Stomach (tissue), 9 donors: ENCODE measurements around the gene CCNJL. TPM values are rescaled to one million over a fixed set of nuclear protein-coding genes. Genes with fewer than 3 reads are reported as not detected.

Source experiments
- DNase-seq, 2 donors: peaks; one replicate each; pipeline versions ENCODE4 v3.0.0 to v3.0.0-alpha.2; 2013 to 2019
- H3K27ac ChIP-seq, 5 donors: fragments of 200-600 bp in 4 of 5; sonication (generic) in 4 of 5; one replicate each; pipeline ENCODE4 v1.5.1; 2013 to 2019; ENCODE audit warnings: mild to moderate bottlenecking in 1 of 5, moderate library complexity in 1 of 5
- H3K27me3 ChIP-seq, 3 donors: fragments of 200-600 bp; sonication (generic); one replicate each; pipeline ENCODE4 v1.5.1; 2017 to 2019; ENCODE audit warnings: mixed run types in 1 of 3
- H3K36me3 ChIP-seq, 4 donors: fragments of 200-600 bp; sonication (generic); 1 replicate in 3 of 4; 2 replicates in 1 of 4; pipeline ENCODE4 v1.5.1; 2016 to 2019
- H3K4me1 ChIP-seq, 4 donors: fragments of 200-600 bp; sonication (generic); one replicate each; pipeline ENCODE4 v1.5.1; 2016 to 2019
- H3K4me3 ChIP-seq, 4 donors: fragments of 200-600 bp; sonication (generic) in 3 of 4; one replicate each; pipeline ENCODE4 v1.5.1; 2016 to 2019; ENCODE audit warnings: mild to moderate bottlenecking in 1 of 4
- H3K9me3 ChIP-seq, 4 donors: fragments of 200-600 bp; sonication (generic); one replicate each; pipeline ENCODE4 v1.5.1; 2016 to 2019
- EP300 ChIP-seq: sonication (generic); formaldehyde crosslinking; IDR thresholded peaks from one replicate; pipeline ENCODE4 v1.6.1; 2017; ENCODE audit warnings: antibody characterized with exemption
- POLR2A ChIP-seq, 4 donors: fragments of 450-650 bp; IDR thresholded peaks; one replicate each; pipeline ENCODE4 v1.6.1; 2016; ENCODE audit warnings: antibody characterized with exemption in 4 of 4, control low read depth in 2 of 4, mild to moderate bottlenecking in 1 of 4, moderate library complexity in 1 of 4
- POLR2AphosphoS5 ChIP-seq, 3 donors: sonication (generic); formaldehyde crosslinking; IDR thresholded peaks; one replicate each; pipeline ENCODE4 v1.6.1; 2016; ENCODE audit warnings: antibody characterized with exemption in 3 of 3
- WGBS, 5 donors: extraction: QIAGEN DNeasy Blood & Tissue Kit in 3 of 5; methylation state at CpG; one replicate each; pipeline versions ENCODE4 v1.1.5 to v1.1.7; 2013 to 2018; 5-methylcytosine and 5-hydroxymethylcytosine counted together
- intact Hi-C: fragments of 100-400 bp; cut with DNase I; formaldehyde crosslinking; loops from one replicate; pipeline ENCODE4 v1.15.1; 2023; ENCODE audit warnings: low total_unique reads
- polyA plus RNA-seq, 3 donors: library from polyadenylated mRNA; stranded (reverse); fragments of 200-250 nt; gene quantifications; one replicate each; pipeline ENCODE4 v1.2.3, GENCODE V29; 2013
- total RNA-seq, 5 donors: library from RNA; depleted of rRNA; stranded (reverse); fragments of >200 nt; gene quantifications; one replicate each; pipeline versions ENCODE4 v1.1.0 to v1.2.3, GENCODE V29; 2014 to 2016
- TF ChIP-seq, protein P1 (sequence below), 7 experiments: fragments of 450-650 bp in 4 of 7; fragments of 200-600 bp in 3 of 7; sonication (generic) in 3 of 7; IDR thresholded peaks; one replicate each; pipeline ENCODE4 v1.5.1; 2016 to 2019; ENCODE audit warnings: antibody characterized with exemption in 7 of 7, control low read depth in 2 of 7, mild to moderate bottlenecking in 1 of 7
- donor health status: healthy with polysubstance abuse.
- donor health status: Bipolar disorder and iron deficiency.
- donor health status: healthy.

CCNJL gene
- total and polyA plus RNA-seq, 8 donors, result 1.4 to 104 (median 3.5) TPM

- TF ChIP-seq, protein P1, sequence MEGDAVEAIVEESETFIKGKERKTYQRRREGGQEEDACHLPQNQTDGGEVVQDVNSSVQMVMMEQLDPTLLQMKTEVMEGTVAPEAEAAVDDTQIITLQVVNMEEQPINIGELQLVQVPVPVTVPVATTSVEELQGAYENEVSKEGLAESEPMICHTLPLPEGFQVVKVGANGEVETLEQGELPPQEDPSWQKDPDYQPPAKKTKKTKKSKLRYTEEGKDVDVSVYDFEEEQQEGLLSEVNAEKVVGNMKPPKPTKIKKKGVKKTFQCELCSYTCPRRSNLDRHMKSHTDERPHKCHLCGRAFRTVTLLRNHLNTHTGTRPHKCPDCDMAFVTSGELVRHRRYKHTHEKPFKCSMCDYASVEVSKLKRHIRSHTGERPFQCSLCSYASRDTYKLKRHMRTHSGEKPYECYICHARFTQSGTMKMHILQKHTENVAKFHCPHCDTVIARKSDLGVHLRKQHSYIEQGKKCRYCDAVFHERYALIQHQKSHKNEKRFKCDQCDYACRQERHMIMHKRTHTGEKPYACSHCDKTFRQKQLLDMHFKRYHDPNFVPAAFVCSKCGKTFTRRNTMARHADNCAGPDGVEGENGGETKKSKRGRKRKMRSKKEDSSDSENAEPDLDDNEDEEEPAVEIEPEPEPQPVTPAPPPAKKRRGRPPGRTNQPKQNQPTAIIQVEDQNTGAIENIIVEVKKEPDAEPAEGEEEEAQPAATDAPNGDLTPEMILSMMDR (IDR thresholded peaks at IDR 0.05), result no peak
- Histone ChIP-seq H3K4me1 (peaks cover 4 to 11% (median 6%) of the 10 kb centered on the region in 4 donors), H3K27me3 (no peaks in the 10 kb centered on the region), H3K4me3 (no peak overlapping the region), H3K9me3 (no peaks in the 10 kb centered on the region), H3K36me3 (no peaks in the 10 kb centered on the region), H3K27ac (no peak overlapping the region)
- 64 to 94% (median 78%) methylated on average over 2 of the region's 2 CpGs for WGBS, 5 donors
- no peak for DNase-seq
- intact Hi-C loops, result no loop called here
These were observed 12.5 kb upstream of the CCNJL start for GRCh38 chr5:160324886-160325285.

GRCh38 chr5:160318409-160318808 lies 6.0 kb upstream of the CCNJL start:
- TF ChIP-seq POLR2A (IDR thresholded peaks at IDR 0.05) (no peak), POLR2AphosphoS5 (IDR thresholded peaks at IDR 0.05) (no peak), EP300 (no peak)
- TF ChIP-seq, protein P1 (IDR thresholded peaks at IDR 0.05), result no peak
- no peak for DNase-seq
- Histone ChIP-seq H3K27me3 (peaks cover 0 to 8% (median 0%) of the 10 kb centered on the region in 3 donors), H3K36me3 (no peaks in the 10 kb centered on the region), H3K27ac (peak overlapping the region in 1 of 5 donors; percentile 47), H3K9me3 (no peaks in the 10 kb centered on the region), H3K4me3 (no peak overlapping the region), H3K4me1 (peaks cover 0 to 27% (median under 1%) of the 10 kb centered on the region in 4 donors)
- intact Hi-C loops, result no loop called here
- WGBS, 5 donors, result 83 to 96% (median 90%) methylated on average over 4 of the region's 4 CpGs

- Histone ChIP-seq H3K9me3 (no peaks in the 10 kb centered on the region), H3K27ac (peak overlapping the region in 4 of 5 donors; percentile 3 to 47 (median 41)), H3K36me3 (no peaks in the 10 kb centered on the region), H3K27me3 (peaks cover 0 to 17% (median 2%) of the 10 kb centered on the region in 3 donors), H3K4me3 (no peak overlapping the region), H3K4me1 (peaks cover 5 to 35% (median 8%) of the 10 kb centered on the region in 4 donors)
- intact Hi-C loops, result no loop called here
- peak; percentile 38 to 43 for DNase-seq
- TF ChIP-seq POLR2AphosphoS5 (IDR thresholded peaks at IDR 0.05), result peak in 1 of 3 donors; percentile 5
- TF ChIP-seq, protein P1 (IDR thresholded peaks at IDR 0.05), result no peak
- TF ChIP-seq POLR2A (IDR thresholded peaks at IDR 0.05), result no peak
- no peak for TF ChIP-seq EP300
- 25 to 56% (median 48%) methylated on average over 5 of the region's 5 CpGs for WGBS, 5 donors
These were observed 5.1 kb upstream of the CCNJL start for GRCh38 chr5:160317434-160317833.

GRCh38 chr5:160315968-160316367 lies 3.6 kb upstream of the CCNJL start:
- intact Hi-C loops, result no loop called here
- peak overlapping the region; percentile 28 to 50 (median 42) for H3K27ac ChIP-seq
- H3K4me1 ChIP-seq, result peaks cover 13 to 50% (median 19%) of the 10 kb centered on the region in 4 donors

GRCh38 chr5:160312960-160313727 lies 780 bp upstream of the CCNJL start:
- Histone ChIP-seq H3K4me1 (peaks cover 13 to 50% (median 19%) of the 10 kb centered on the region in 4 donors), H3K36me3 (no peaks in the 10 kb centered on the region), H3K4me3 (peak overlapping the region; percentile 56 to 72 (median 62)), H3K27me3 (peaks cover 0 to 43% (median 12%) of the 10 kb centered on the region in 3 donors), H3K9me3 (no peaks in the 10 kb centered on the region), H3K27ac (peak overlapping the region in 4 of 5 donors; percentile 64 to 73 (median 68))
- intact Hi-C loops, result no loop called here
- TF ChIP-seq, protein P1 (IDR thresholded peaks at IDR 0.05), result no peak
- TF ChIP-seq POLR2AphosphoS5 (IDR thresholded peaks at IDR 0.05), result no peak
- 13 to 19% (median 16%) methylated on average over 8 of the region's 8 CpGs for WGBS, 5 donors
- no peak for DNase-seq

More at GRCh38 chr5:160315968-160316367, 3.6 kb upstream of the CCNJL start:
- DNase-seq, result peak; percentile 51 to 76
- Histone ChIP-seq H3K9me3 (no peaks in the 10 kb centered on the region), H3K36me3 (no peaks in the 10 kb centered on the region), H3K4me3 (no peak overlapping the region), H3K27me3 (peaks cover 0 to 32% (median 12%) of the 10 kb centered on the region in 3 donors)
- TF ChIP-seq EP300 (no peak), POLR2AphosphoS5 (IDR thresholded peaks at IDR 0.05) (peak in 2 of 3 donors; percentile 36 to 59)
- WGBS, 5 donors, result 6 to 33% (median 11%) methylated on average over 1 of the region's 1 CpG
